Measurements from ENCODE around the gene MGAT4B.

MGAT4B gene

GRCh38 chr5:179805529-179806249, 977 bp downstream of the MGAT4B start:
- DNase-seq, result no peak

GRCh38 chr5:179805070-179805528, 1.6 kb downstream of the MGAT4B start:
- no peak for DNase-seq

- DNase-seq, result no peak
These were observed 2.1 kb downstream of the MGAT4B start for GRCh38 chr5:179804555-179804947.

- no peak for DNase-seq
These were observed 2.8 kb downstream of the MGAT4B start for GRCh38 chr5:179803651-179804554.

GRCh38 chr5:179802950-179803562, 3.6 kb downstream of the MGAT4B start:
- no peak for DNase-seq

- no peak for DNase-seq
These were observed 4.3 kb downstream of the MGAT4B start for GRCh38 chr5:179802207-179802883.

- no peak for DNase-seq
These were observed 5.1 kb downstream of the MGAT4B start for GRCh38 chr5:179801304-179802206.

- no peak for DNase-seq
These were observed 5.9 kb downstream of the MGAT4B start for GRCh38 chr5:179800696-179801201.

- DNase-seq, result no peak
These were observed 6.5 kb downstream of the MGAT4B start for GRCh38 chr5:179800071-179800695.

- no peak for DNase-seq
These were observed 7.1 kb downstream of the MGAT4B start for GRCh38 chr5:179799644-179799973.

GRCh38 chr5:179798771-179799643, 7.7 kb downstream of the MGAT4B start:
- DNase-seq, result no peak

GRCh38 chr5:179798144-179798770, 8.4 kb downstream of the MGAT4B start:
- no peak for DNase-seq

- no peak for DNase-seq
These were observed 8.9 kb downstream of the MGAT4B start for GRCh38 chr5:179797741-179798140.

GRCh38 chr5:179796877-179797608, 9.6 kb downstream of the MGAT4B start:
- no peak for DNase-seq

- peak; percentile 79 for DNase-seq
These were observed 10.5 kb downstream of the MGAT4B start for GRCh38 chr5:179795863-179796833.

GRCh38 chr5:179795049-179795862, 11.4 kb downstream of the MGAT4B start:
- peak; percentile 56 for DNase-seq

GRCh38 chr5:179794575-179794974, 12.1 kb downstream of the MGAT4B start:
- DNase-seq, result no peak
